ENCODE measurements around the gene PRG3. TPM values are rescaled to one million over a fixed set of nuclear protein-coding genes. Genes with fewer than 3 reads are reported as not detected.
A peak's percentile ranks its signal among the peaks of the same experiment; 100 is the strongest.

PRG3 gene
- total RNA-seq, 1 donor from 2014 or later, result not detected

DNA sequence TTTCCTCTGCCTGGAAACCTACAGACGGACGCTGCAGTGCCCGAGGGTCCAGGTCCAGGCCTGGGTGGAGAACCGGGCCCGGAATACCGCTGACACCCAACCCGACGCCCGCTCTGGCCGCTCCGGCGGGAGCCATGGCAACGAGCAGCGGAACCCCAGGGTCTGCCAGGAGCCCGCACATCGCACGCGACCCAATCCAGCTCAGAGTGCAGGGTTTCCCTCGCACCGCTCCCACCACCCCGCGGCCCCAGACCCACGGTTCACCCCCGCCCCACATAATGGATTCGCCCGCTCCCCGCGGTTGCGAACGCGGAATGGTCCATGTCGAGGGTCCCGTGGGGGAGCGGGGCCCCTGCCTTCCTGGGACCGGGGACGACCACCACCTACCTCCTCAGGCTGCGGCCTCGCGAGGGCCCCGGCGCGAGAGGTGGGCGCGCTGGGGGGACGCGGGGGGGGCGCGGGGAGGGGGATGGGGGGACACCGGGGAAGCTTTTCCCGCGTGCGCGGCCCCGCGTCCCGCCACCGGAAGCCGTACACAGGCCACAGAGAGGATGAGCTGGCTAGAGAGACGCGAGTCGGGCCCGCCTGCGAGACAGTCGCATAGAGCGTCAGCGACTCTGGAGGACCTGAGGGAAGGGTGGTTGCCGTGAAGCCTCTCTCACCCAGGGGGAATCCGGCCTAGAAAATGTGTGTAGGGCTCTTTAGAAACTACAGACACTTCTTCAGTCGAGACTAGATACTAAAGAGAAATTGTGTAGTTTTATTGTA is 45.4 kb downstream of the PRG3 start, which contains the start of gene SSRP1:
Gene SSRP1, minus strand, starts transcription at position 550 of the 768 bp plus-strand sequence. CDS start 771 bp downstream, outside the sequence.
- Mint-ChIP-seq H3K27ac (ENCODE audit: unreplicated experiment) (peak within 1 kb of the TSS; percentile 95), H3K4me3 (ENCODE audit: unreplicated experiment) (peak within 1 kb of the TSS; percentile 95), H3K36me3 (ENCODE audit: unreplicated experiment) (peaks cover 11% of the 10 kb centered on the region), H3K27me3 (ENCODE audit: unreplicated experiment) (peaks cover 28% of the 10 kb centered on the region), H3K4me1 (ENCODE audit: low read depth, unreplicated experiment) (peaks cover 30% of the 10 kb centered on the region), H3K9me3 (ENCODE audit: unreplicated experiment) (peaks cover 26% of the 10 kb centered on the region)
- TF ChIP-seq, protein P1, sequence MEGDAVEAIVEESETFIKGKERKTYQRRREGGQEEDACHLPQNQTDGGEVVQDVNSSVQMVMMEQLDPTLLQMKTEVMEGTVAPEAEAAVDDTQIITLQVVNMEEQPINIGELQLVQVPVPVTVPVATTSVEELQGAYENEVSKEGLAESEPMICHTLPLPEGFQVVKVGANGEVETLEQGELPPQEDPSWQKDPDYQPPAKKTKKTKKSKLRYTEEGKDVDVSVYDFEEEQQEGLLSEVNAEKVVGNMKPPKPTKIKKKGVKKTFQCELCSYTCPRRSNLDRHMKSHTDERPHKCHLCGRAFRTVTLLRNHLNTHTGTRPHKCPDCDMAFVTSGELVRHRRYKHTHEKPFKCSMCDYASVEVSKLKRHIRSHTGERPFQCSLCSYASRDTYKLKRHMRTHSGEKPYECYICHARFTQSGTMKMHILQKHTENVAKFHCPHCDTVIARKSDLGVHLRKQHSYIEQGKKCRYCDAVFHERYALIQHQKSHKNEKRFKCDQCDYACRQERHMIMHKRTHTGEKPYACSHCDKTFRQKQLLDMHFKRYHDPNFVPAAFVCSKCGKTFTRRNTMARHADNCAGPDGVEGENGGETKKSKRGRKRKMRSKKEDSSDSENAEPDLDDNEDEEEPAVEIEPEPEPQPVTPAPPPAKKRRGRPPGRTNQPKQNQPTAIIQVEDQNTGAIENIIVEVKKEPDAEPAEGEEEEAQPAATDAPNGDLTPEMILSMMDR (IDR thresholded peaks at IDR 0.05; ENCODE audit: partially characterized antibody, unreplicated experiment), result no peak
- peak; percentile 85 for DNase-seq

DNA sequence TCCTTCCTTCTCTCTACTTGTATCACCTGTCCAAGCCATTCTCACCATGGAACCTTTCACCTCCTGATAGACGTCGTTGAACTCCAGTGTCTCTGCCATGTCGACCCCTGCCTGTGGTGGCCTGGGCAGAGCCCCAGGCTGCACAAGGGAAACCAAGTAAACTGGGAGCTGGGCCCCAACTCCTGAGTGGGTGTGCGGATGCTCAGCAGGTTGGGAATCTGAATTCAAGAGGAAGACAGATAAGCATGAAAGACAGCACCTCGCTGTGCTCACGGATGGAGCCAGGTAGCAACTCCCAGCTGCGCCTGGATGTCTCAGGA is 46.0 kb downstream of the PRG3 start:
- Mint-ChIP-seq H3K36me3 (ENCODE audit: unreplicated experiment) (peaks cover 6% of the 10 kb centered on the region), H3K9me3 (ENCODE audit: unreplicated experiment) (peaks cover 21% of the 10 kb centered on the region), H3K27ac (ENCODE audit: unreplicated experiment) (peak overlapping the region; percentile 25), H3K4me1 (ENCODE audit: low read depth, unreplicated experiment) (peaks cover 26% of the 10 kb centered on the region), H3K27me3 (ENCODE audit: unreplicated experiment) (peaks cover 23% of the 10 kb centered on the region), H3K4me3 (ENCODE audit: unreplicated experiment) (peak overlapping the region; percentile 95)
- DNase-seq, result no peak
- TF ChIP-seq, protein P1 (IDR thresholded peaks at IDR 0.05; ENCODE audit: partially characterized antibody, unreplicated experiment), result no peak

DNA sequence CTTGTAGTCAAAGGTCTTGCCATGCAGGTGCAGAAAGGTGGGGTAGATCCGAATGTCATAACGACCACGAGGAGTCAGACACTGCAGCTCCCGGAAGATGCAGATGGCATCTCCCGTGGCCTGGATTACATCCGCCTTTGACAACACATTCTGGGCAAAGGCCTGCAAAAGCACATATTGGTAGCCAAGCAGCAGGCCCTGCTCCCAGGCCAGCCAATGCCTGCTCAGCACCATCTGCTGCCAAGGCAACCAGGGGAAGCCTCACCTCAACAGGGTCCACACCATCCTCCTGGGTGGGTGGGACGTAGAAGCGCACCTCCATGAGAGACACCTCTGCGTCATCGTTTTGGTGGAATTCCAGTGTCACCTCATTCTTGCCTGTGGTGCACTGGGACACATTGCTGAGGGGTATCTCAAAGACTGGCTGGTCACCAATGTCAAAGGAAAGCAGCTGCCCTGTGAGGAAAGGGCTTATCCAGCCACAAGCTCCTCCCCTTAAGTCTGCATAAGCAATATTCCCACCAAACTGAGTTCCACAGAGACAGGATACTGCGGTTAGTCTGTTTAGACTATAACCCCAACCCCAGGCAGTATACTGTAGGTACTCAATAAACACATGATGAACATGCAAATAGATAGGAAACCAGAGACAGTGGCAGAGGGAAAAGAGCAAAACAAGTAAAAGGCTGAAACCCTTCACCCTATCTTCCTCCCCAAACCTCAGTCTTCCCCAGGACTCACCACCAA is 48.1 kb downstream of the PRG3 start:
- H3K27me3 Mint-ChIP-seq (ENCODE audit: unreplicated experiment), result peaks cover 9% of the 10 kb centered on the region
- TF ChIP-seq, protein P1 (IDR thresholded peaks at IDR 0.05; ENCODE audit: partially characterized antibody, unreplicated experiment), result no peak
- H3K36me3 Mint-ChIP-seq (ENCODE audit: unreplicated experiment), result no peaks in the 10 kb centered on the region
- peaks cover 21% of the 10 kb centered on the region for H3K4me1 Mint-ChIP-seq (ENCODE audit: low read depth, unreplicated experiment)
- no peak for DNase-seq
- peaks cover 9% of the 10 kb centered on the region for H3K9me3 Mint-ChIP-seq (ENCODE audit: unreplicated experiment)
- no peak overlapping the region for H3K4me3 Mint-ChIP-seq (ENCODE audit: unreplicated experiment)
- H3K27ac Mint-ChIP-seq (ENCODE audit: unreplicated experiment), result no peak overlapping the region

- TF ChIP-seq, protein P1 (IDR thresholded peaks at IDR 0.05; ENCODE audit: partially characterized antibody, unreplicated experiment), result no peak
- H3K9me3 Mint-ChIP-seq (ENCODE audit: unreplicated experiment), result peaks cover 8% of the 10 kb centered on the region
- H3K4me1 Mint-ChIP-seq (ENCODE audit: low read depth, unreplicated experiment), result peaks cover 17% of the 10 kb centered on the region
- no peak for DNase-seq
- H3K27me3 Mint-ChIP-seq (ENCODE audit: unreplicated experiment), result peaks cover 7% of the 10 kb centered on the region
- no peak overlapping the region for H3K4me3 Mint-ChIP-seq (ENCODE audit: unreplicated experiment)
- H3K36me3 Mint-ChIP-seq (ENCODE audit: unreplicated experiment), result no peaks in the 10 kb centered on the region
- H3K27ac Mint-ChIP-seq (ENCODE audit: unreplicated experiment), result no peak overlapping the region
Measured at GRCh38 chr11:57331720-57332119, 49.2 kb downstream of the PRG3 start.

DNA sequence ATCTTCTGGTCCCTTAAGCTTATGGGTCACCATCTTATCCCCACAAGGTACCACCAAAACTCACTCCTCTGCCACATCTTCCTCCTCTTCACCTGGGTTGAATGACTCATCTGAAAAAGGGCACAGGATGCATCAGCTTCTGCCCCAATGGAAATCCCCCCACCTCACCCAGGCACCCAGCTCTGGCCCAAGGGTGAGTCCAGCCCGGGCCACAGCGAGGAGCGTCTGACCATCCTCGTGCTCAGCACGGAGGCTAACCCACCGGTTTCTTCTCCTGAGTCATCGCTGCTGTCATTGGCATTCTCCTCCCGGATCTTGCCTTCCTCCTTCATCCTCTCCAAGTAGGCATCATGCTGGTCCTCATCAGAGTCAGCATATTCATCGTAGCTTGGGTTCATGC is 50.9 kb downstream of the PRG3 start:
- DNase-seq, result no peak
- H3K27ac Mint-ChIP-seq (ENCODE audit: unreplicated experiment), result no peak overlapping the region
- no peaks in the 10 kb centered on the region for H3K36me3 Mint-ChIP-seq (ENCODE audit: unreplicated experiment)
- TF ChIP-seq, protein P1 (IDR thresholded peaks at IDR 0.05; ENCODE audit: partially characterized antibody, unreplicated experiment), result no peak
- peaks cover 17% of the 10 kb centered on the region for H3K4me1 Mint-ChIP-seq (ENCODE audit: low read depth, unreplicated experiment)
- no peak overlapping the region for H3K4me3 Mint-ChIP-seq (ENCODE audit: unreplicated experiment)
- peaks cover 19% of the 10 kb centered on the region for H3K9me3 Mint-ChIP-seq (ENCODE audit: unreplicated experiment)
- peaks cover 8% of the 10 kb centered on the region for H3K27me3 Mint-ChIP-seq (ENCODE audit: unreplicated experiment)

Data from glutamatergic neuron (in vitro differentiated cells).